Peyer's patch (tissue), 4 donors: ENCODE data around the gene LRBA. TPM values are rescaled to one million over a fixed set of nuclear protein-coding genes. Genes with fewer than 3 reads are reported as not detected.
A peak's percentile ranks its signal among the peaks of the same experiment; 100 is the strongest.

Experiments
- DNase-seq, 3 donors: peaks; one replicate each; pipeline ENCODE4 v3.0.0-alpha.2; 2017 to 2019
- H3K27ac ChIP-seq, 4 donors: fragments of 200-600 bp; sonication (generic); one replicate each; pipeline ENCODE4 v1.5.1; 2016 to 2019
- H3K27me3 ChIP-seq, 2 donors: fragments of 200-600 bp; sonication (generic); one replicate each; pipeline ENCODE4 v1.5.1; 2019
- H3K36me3 ChIP-seq, 3 donors: fragments of 200-600 bp; sonication (generic); one replicate each; pipeline ENCODE4 v1.5.1; 2016 to 2019
- H3K4me1 ChIP-seq, 4 donors: fragments of 200-600 bp; sonication (generic); one replicate each; pipeline ENCODE4 v1.5.1; 2016 to 2019
- H3K4me3 ChIP-seq, 4 donors: fragments of 200-600 bp; sonication (generic); 1 replicate in 3 of 4; 2 replicates in 1 of 4; pipeline ENCODE4 v1.5.1; 2016 to 2019; ENCODE audit warnings: mild to moderate bottlenecking in 1 of 4
- H3K9me3 ChIP-seq, 4 donors: fragments of 200-600 bp; sonication (generic); one replicate each; pipeline ENCODE4 v1.5.1; 2016 to 2019; ENCODE audit warnings: mild to moderate bottlenecking in 1 of 4
- POLR2A ChIP-seq, 2 donors: fragments of 450-650 bp; IDR thresholded peaks; one replicate each; pipeline ENCODE4 v1.5.1; 2017; ENCODE audit warnings: antibody characterized with exemption in 2 of 2, mild to moderate bottlenecking in 2 of 2, moderate library complexity in 2 of 2
- total RNA-seq, 4 donors: library from RNA; depleted of rRNA; stranded (reverse); fragments of >200 nt; gene quantifications; one replicate each; pipeline ENCODE4 v1.1.0, GENCODE V29; 2016
- TF ChIP-seq, protein P1 (sequence below), 6 experiments: fragments of 450-650 bp in 4 of 6; fragments of 200-600 bp in 2 of 6; sonication (generic) in 1 of 6; IDR thresholded peaks; one replicate each; pipeline ENCODE4 v1.5.1; 2017 to 2019; ENCODE audit warnings: antibody characterized with exemption in 6 of 6, mild to moderate bottlenecking in 3 of 6, moderate library complexity in 1 of 6

Gene LRBA
- total RNA-seq, 4 donors from 2014 or later = 71.5 to 120 (median 91.7) TPM

DNA sequence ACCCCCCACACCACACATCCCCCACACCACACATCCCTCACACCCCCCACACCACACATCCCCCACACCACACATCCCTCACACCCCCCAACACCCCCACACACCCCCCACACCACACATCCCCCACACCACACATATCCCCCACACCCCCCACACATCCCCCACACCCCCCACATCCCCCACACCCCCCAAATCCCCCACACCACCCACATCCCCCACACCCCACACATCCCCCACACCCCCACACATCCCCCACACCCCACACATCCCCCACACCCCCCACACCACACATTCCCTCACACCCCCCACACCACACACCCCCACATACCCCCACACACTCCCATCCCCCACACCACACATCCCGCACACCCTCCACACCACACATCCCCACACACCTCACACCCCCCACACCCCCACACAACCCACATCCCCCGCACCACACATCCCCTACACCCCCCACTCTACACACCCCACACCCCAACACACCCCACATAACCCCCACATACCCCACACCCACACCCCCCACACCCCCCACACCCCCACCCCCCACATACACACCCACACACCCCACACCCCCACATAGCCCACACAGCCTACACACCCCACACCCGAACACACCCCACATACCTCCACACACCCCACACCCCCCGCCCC, 764.0 kb downstream of the LRBA start:
- H3K4me3 ChIP-seq = no peak overlapping the region
- H3K4me1 ChIP-seq = peaks cover 0 to 15% (median 0%) of the 10 kb centered on the region in 4 donors
- no peak for DNase-seq
- peak overlapping the region in 1 of 4 donors; percentile 31 for H3K27ac ChIP-seq
- no peaks in the 10 kb centered on the region for H3K27me3 ChIP-seq
- no peak for TF ChIP-seq POLR2A (IDR thresholded peaks at IDR 0.05)
- TF ChIP-seq, protein P1, sequence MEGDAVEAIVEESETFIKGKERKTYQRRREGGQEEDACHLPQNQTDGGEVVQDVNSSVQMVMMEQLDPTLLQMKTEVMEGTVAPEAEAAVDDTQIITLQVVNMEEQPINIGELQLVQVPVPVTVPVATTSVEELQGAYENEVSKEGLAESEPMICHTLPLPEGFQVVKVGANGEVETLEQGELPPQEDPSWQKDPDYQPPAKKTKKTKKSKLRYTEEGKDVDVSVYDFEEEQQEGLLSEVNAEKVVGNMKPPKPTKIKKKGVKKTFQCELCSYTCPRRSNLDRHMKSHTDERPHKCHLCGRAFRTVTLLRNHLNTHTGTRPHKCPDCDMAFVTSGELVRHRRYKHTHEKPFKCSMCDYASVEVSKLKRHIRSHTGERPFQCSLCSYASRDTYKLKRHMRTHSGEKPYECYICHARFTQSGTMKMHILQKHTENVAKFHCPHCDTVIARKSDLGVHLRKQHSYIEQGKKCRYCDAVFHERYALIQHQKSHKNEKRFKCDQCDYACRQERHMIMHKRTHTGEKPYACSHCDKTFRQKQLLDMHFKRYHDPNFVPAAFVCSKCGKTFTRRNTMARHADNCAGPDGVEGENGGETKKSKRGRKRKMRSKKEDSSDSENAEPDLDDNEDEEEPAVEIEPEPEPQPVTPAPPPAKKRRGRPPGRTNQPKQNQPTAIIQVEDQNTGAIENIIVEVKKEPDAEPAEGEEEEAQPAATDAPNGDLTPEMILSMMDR (IDR thresholded peaks at IDR 0.05) = no peak
- no peaks in the 10 kb centered on the region for H3K9me3 ChIP-seq
- H3K36me3 ChIP-seq = no peaks in the 10 kb centered on the region

DNA sequence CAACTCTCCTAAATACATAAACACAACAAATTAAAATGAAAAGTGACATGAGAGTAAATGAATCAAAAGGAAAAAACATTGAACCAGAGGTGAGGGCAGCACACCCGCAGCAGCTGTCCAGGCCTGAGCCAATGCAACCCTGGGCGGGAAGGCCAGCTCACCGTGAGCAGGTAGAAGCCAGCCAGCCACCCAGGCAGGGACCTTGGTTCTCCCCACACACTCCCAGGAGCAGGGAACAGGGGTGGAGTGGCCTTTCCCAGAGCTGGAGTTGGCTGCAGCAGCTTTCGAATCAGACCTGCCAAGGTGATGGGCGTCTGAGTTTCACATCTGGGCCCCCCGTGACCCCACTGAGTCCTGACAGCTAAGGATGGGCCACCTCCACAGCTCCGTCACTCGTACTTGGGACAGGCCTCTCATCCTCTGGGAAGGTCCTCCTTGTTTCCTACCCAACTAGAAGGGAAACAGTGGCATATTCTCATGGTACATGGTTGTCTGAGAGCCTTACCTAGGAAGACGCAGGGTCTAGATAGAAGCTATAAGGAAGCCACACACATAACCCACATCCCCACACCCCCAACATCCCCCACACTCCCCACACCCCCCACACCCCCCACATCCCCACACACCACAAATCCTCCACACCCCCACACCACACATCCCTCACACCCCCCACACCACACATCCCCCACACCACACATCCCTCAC, 764.6 kb downstream of the LRBA start:
- TF ChIP-seq, protein P1 (IDR thresholded peaks at IDR 0.05) = no peak
- no peak for TF ChIP-seq POLR2A (IDR thresholded peaks at IDR 0.05)
- no peaks in the 10 kb centered on the region for H3K36me3 ChIP-seq
- H3K27ac ChIP-seq = no peak overlapping the region
- H3K9me3 ChIP-seq = no peaks in the 10 kb centered on the region
- H3K4me3 ChIP-seq = no peak overlapping the region
- peaks cover 0 to 8% (median 0%) of the 10 kb centered on the region in 4 donors for H3K4me1 ChIP-seq
- H3K27me3 ChIP-seq = no peaks in the 10 kb centered on the region
- no peak for DNase-seq

DNA sequence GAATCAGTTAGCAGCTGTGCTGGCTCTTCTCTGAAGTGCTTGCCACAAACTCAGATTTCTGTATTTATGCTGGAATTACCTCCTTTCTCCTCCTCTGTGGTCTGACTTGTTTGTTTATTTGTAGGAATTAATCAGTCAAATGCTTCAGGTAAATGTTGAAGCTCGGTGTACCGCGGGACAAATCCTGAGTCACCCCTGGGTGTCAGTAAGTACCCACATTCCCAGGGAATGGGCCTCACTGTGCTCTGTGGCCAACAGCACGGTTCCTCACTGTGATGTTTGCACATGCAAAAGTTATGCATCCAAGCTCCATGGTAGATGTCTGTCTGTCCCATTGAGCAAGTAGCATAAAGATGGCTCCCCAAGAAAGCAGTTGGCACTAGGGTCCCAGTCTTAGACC, 766.9 kb downstream of the LRBA start:
- TF ChIP-seq, protein P1 (IDR thresholded peaks at IDR 0.05) = no peak
- Histone ChIP-seq H3K27ac (no peak overlapping the region), H3K4me3 (no peak overlapping the region), H3K27me3 (no peaks in the 10 kb centered on the region), H3K36me3 (no peaks in the 10 kb centered on the region), H3K4me1 (peaks cover 0 to 3% (median 0%) of the 10 kb centered on the region in 4 donors), H3K9me3 (no peaks in the 10 kb centered on the region)
- DNase-seq = no peak

DNA sequence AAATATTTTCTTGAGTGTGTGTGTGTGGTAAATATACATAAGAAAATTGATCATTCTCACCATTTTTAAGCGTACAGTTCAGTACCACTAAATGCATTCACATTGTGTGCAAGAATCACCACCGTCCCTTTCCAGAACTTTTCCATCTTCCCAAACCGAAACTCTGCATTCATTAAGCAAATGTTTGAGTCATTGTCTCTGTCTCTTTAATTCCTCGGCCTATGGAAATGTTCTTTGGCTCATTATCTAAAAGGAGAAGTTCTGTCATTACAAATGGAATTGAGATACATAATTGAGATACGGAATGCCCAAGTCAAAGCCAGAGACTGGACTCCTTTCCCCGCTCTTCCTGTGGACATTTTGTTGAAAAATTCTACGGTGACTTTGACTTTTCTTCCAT, 767.9 kb downstream of the LRBA start:
- Histone ChIP-seq H3K36me3 (no peaks in the 10 kb centered on the region), H3K27me3 (no peaks in the 10 kb centered on the region), H3K9me3 (no peaks in the 10 kb centered on the region), H3K4me3 (no peak overlapping the region), H3K27ac (no peak overlapping the region), H3K4me1 (peaks cover 0 to under 1% (median 0%) of the 10 kb centered on the region in 4 donors)
- TF ChIP-seq, protein P1 (IDR thresholded peaks at IDR 0.05) = no peak
- no peak for TF ChIP-seq POLR2A (IDR thresholded peaks at IDR 0.05)
- no peak for DNase-seq

DNA sequence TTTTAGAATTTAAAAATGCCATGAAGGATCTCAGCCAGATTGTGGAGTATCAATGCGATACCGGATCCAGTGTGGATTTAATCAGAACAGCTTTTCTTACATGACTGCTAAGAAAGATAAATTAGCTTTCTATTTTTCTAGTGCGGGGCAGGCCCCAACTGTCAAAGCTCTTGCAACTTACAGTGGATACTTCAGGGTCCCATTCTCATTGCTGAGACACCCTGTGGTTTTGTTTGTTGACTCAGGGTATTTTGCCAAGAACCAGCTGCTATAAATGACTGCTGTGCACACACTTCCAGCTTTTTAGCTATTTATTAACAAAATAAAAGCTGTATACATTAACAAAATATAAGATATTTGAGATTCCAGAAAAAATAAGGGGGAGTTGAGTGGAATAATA, 770.5 kb downstream of the LRBA start:
- Histone ChIP-seq H3K4me1 (no peaks in the 10 kb centered on the region), H3K27me3 (no peaks in the 10 kb centered on the region), H3K36me3 (no peaks in the 10 kb centered on the region), H3K27ac (no peak overlapping the region), H3K4me3 (no peak overlapping the region), H3K9me3 (no peaks in the 10 kb centered on the region)
- TF ChIP-seq, protein P1 (IDR thresholded peaks at IDR 0.05) = no peak
- no peak for TF ChIP-seq POLR2A (IDR thresholded peaks at IDR 0.05)
- no peak for DNase-seq
